22Rv1 (cell line): ENCODE data around the gene DYRK1B.

Experiments used
- CTCF ChIP-seq: fragments of 450-650 bp; IDR thresholded peaks from 2 replicates; pipeline ENCODE4 v1.5.1; 2017; ENCODE audit warnings: mild to moderate bottlenecking
- ZFX ChIP-seq: fragments of 450-650 bp; IDR thresholded peaks from 2 replicates; pipeline ENCODE4 v1.6.1; 2017; ENCODE audit warnings: antibody characterized with exemption, borderline replicate concordance

GRCh38 chr19:39871362-39871761, 37.4 kb upstream of the DYRK1B start:
- TF ChIP-seq CTCF, result no peak
- TF ChIP-seq ZFX, result no peak
